NCI-H1417 (cell line): ENCODE measurements around the gene NFYC.

Source experiments
- DNase-seq, 3 experiments: peaks; one replicate each; lab custom pipeline; 2025; lab: John Stamatoyannopoulos, UW

The NFYC gene

DNA sequence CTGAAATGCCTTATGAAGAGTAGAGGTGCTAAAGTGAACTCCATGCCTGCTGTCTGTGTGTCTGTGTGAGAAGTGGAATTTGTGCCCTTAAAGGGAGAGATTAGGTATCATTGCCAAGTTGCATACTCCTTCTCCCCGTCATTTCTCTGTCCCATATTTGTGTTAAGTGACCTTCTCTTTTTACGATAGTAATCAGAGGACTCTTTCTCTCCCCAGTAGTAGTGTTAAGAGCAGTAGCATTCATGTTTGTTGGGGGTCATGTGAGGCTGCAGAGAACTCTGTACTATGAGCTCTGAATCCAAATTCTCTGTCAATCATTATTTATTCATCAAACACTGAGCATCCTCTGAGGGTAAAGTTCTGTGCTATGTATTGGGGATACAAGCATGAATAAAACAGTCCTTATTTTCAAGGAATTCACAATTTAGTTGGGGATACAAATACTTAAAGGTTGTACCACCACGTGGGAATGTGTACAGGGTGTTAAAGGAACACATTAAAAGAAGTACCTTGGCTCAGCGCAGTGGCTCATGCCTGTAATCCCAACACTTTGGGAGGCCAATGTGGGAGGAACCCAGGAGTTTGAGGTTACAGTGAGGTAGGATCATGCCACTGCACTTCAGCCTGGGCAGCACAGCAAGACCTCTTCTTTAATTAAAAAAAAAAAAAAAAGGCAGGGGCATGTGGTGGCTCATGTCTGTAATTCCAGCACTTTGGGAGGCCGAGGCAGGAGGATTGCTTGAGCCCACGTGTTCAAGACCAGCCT lies 67.3 kb downstream of the NFYC start:
- no peak for DNase-seq

DNA sequence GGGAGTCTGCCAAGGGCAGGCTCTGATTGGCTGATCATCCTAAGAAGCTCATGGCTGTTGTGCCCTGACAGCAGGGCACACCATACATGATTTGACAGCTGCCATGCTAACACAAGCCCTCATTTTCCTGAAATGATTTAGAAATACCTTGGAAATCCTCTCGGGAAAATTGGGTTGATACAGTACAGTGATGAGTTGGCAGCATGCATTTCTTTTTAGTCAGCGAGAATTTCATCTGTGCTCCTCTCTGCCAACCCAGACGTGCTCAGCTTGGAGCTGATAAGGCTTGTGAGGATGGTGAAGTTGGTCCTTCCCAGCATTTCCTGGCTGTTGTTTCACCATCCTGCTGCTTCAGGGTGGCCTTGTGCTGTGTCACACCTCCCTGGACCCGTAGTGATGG lies 69.5 kb downstream of the NFYC start:
- DNase-seq, result no peak

- DNase-seq, result no peak
Observed at GRCh38 chr1:40762144-40762923, 70.8 kb downstream of the NFYC start.

- no peak for DNase-seq
Observed at GRCh38 chr1:40763742-40764532, 72.4 kb downstream of the NFYC start.

DNA sequence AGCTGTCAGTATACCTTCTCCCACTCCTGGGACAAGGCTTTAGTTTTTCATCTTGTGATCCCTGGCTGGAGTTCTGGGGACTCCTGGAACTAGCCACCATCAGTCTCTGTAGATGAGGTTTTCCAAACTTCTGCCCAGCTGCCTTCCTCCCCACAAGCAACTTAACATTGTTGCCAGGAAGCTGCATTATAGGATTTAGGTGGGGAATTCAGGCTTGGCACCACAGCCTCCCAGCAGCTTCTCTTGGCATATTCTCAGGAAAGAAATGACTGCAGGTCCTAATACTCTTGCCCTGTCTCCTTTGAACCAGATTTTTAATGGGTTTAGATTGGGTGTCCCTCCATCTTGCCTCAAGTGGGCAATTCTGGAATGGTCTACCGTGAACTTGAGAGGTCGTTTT lies 73.5 kb downstream of the NFYC start:
- no peak for DNase-seq

- no peak for DNase-seq
Observed at GRCh38 chr1:40766017-40766416, 74.5 kb downstream of the NFYC start.

- DNase-seq, result no peak
Observed at GRCh38 chr1:40766560-40766959, 75.1 kb downstream of the NFYC start.

- DNase-seq, result no peak
Observed at GRCh38 chr1:40768146-40768990, 76.9 kb downstream of the NFYC start.

DNA sequence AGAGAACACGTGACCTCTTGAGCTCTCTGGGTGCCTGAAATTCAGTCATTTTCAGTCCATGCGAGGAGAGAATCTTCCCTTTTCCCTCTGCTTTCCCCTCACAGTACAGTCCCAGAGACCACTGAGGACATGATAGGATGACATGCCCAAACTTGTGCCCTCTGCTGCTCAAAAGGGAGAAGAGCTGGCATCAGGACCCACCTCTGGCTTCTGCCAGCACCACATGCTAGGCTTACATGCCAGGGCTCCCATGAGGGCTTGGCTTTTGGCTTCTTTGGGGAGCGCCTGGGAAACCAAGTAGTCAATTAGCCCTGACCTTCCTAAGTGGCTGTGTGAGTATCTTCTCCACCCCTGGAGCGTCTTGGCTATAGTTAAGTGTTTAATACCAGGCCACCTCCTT lies 78.3 kb downstream of the NFYC start:
- DNase-seq, result peak in 1 of 3 experiments; percentile 7

GRCh38 chr1:40770296-40771070 lies 79.0 kb downstream of the NFYC start:
- DNase-seq, result no peak

DNA sequence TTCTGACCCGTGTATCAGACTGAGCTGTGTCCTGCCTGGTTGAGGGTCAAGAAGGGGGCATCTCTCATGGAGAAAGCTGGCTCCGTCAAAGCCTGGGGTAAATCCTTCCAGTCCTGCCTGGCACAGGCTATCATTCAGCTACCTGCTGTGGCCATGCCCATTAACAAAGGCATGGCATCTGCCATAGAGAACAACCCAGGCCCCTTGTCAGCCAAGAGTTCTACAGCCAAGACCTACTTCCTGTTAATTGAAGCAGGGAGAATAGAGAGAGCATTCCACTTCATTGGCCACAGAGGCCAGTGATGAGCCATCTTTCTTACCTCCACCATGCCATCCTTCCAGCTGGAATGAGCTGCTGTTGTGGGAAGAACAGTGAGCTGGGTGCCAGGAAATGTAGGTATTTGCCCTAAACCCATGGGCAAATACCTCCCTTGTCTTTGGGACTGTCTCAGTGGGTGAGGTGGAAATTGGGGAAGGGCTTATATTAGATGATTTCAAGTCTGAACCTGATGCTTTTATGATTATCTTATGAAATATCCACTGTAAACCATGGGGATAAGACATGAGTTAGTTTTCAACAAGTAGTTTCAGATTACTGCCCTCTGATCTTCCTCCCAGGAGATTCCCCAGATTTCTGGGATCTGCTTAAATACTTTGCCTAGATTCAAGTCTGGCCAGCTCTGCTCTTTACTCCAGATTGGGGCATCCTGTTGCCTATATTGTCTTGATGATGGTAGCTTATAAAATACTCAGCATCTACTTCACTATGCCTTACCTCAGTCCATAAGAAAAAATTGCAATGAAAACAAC lies 80.8 kb downstream of the NFYC start:
- DNase-seq, result no peak

- no peak for DNase-seq
Observed at GRCh38 chr1:40773748-40774265, 82.3 kb downstream of the NFYC start.

GRCh38 chr1:40774266-40774998 lies 82.9 kb downstream of the NFYC start:
- DNase-seq, result peak in 2 of 3 experiments; percentile 20 to 49

- no peak for DNase-seq
Observed at GRCh38 chr1:40776236-40777072, 85.0 kb downstream of the NFYC start.

GRCh38 chr1:40777224-40777970 lies 85.9 kb downstream of the NFYC start:
- no peak for DNase-seq

DNA sequence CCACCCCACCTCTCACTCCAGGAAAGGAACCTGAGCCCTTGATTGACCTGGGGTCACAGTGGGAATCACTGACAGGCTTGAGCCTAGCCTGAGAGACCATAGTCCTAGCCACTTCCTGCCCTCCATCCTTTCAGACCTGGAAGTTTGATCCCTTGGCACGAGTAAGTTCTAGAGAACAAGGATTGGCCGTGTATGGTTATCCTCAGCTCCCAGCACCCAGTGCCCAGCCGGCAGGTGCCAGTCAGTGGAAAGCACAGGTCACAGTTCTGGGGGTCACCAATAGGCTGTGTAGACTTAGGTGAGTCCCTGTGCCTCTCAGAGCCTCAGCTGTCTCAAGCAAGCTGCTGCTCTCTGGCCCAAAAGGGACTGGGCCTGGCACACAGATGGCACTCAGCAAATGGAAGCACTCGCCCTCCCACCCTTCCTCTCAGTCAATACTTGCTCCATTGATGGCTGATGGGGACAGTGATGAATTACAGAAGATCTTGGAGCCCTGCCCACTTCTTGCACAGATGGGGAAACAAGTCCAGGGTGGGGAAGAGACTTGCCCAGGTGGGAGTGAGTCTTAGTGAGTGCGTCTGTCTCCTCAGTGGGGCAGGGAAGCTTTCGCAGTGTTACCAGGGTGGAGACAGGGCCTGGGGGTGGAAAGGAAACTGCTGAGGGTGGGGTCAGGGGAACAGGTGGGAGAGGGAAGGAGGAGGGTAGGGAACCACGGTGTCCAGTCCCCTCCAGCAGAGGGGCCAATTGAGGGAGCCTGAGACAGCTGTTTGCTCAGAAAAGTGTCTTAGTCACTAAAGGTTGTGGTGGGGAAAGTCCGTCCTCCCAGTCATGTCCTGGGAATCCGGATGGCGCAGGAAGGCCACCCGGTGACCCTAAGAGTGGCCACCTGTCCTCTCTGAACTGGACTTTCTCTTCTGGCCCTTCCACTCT lies 89.4 kb downstream of the NFYC start:
- peak in 1 of 3 experiments; percentile 8 for DNase-seq
